GM21515 (cell line): ENCODE data around the gene PARD3.

Experiments used
- ATAC-seq: cut with Tn5 transposase; IDR thresholded peaks from one replicate; pipeline ENCODE4 v1.9.1; 2021; ENCODE audit not compliant: unreplicated experiment

Gene PARD3

GRCh38 chr10:34154383-34154900 lies 660.7 kb downstream of the PARD3 start:
- ATAC-seq, result no peak

- no peak for ATAC-seq
Measured at GRCh38 chr10:34153663-34154382, 661.3 kb downstream of the PARD3 start.

GRCh38 chr10:34152434-34152833 lies 662.7 kb downstream of the PARD3 start:
- no peak for ATAC-seq

- no peak for ATAC-seq
Measured at GRCh38 chr10:34151931-34152330, 663.2 kb downstream of the PARD3 start.

GRCh38 chr10:34151481-34151880 lies 663.6 kb downstream of the PARD3 start:
- ATAC-seq, result no peak

GRCh38 chr10:34150103-34150502 lies 665.0 kb downstream of the PARD3 start:
- ATAC-seq, result no peak

- ATAC-seq, result no peak
Measured at GRCh38 chr10:34148305-34148657, 666.8 kb downstream of the PARD3 start.

- no peak for ATAC-seq
Measured at GRCh38 chr10:34147641-34148304, 667.3 kb downstream of the PARD3 start.

GRCh38 chr10:34145715-34146114 lies 669.4 kb downstream of the PARD3 start:
- ATAC-seq, result no peak

GRCh38 chr10:34143466-34143865 lies 671.6 kb downstream of the PARD3 start:
- ATAC-seq, result no peak

- ATAC-seq, result no peak
Measured at GRCh38 chr10:34141032-34141680, 673.9 kb downstream of the PARD3 start.

- ATAC-seq, result no peak
Measured at GRCh38 chr10:34139559-34139958, 675.5 kb downstream of the PARD3 start.

GRCh38 chr10:34137955-34138354 lies 677.1 kb downstream of the PARD3 start:
- ATAC-seq, result no peak

- ATAC-seq, result no peak
Measured at GRCh38 chr10:34137201-34137600, 677.9 kb downstream of the PARD3 start.

- ATAC-seq, result no peak
Measured at GRCh38 chr10:34135515-34135914, 679.6 kb downstream of the PARD3 start.

GRCh38 chr10:34134602-34135001 lies 680.5 kb downstream of the PARD3 start:
- ATAC-seq, result no peak

GRCh38 chr10:34133406-34133805 lies 681.7 kb downstream of the PARD3 start:
- ATAC-seq, result no peak

GRCh38 chr10:34131152-34131551 lies 683.9 kb downstream of the PARD3 start:
- no peak for ATAC-seq

- ATAC-seq, result no peak
Measured at GRCh38 chr10:34127676-34128075, 687.4 kb downstream of the PARD3 start.

GRCh38 chr10:34126371-34127151 lies 688.5 kb downstream of the PARD3 start:
- ATAC-seq, result no peak

GRCh38 chr10:34125702-34126101 lies 689.4 kb downstream of the PARD3 start:
- no peak for ATAC-seq
